SK-N-SH treated with all-trans-retinoic acid at 6 μM for 48 hours (cell line): ENCODE data around the gene NOX5.

Experiments
- ARNTL ChIP-seq: fragments of 450-650 bp; formaldehyde crosslinking; IDR thresholded peaks from 2 replicates; pipeline ENCODE4 v1.5.0; 2020; ENCODE audit warnings: low read depth, mild to moderate bottlenecking, moderate library complexity, borderline replicate concordance
- BACH2 ChIP-seq: fragments of 250-450 bp; sonication (Bioruptor Pico); IDR thresholded peaks from 2 replicates; pipeline ENCODE4 v1.9.0; 2021; ENCODE audit warnings: mild to moderate bottlenecking, borderline replicate concordance
- PPARA ChIP-seq: fragments of 250-450 bp; sonication (Bioruptor Pico); IDR thresholded peaks from 2 replicates; pipeline ENCODE4 v1.5.0; 2020; ENCODE audit warnings: mild to moderate bottlenecking, borderline replicate concordance
- RARB ChIP-seq: fragments of 250-450 bp; sonication (Bioruptor Pico); IDR thresholded peaks from 2 replicates; pipeline ENCODE4 v1.8.0; 2021; ENCODE audit warnings: mild to moderate bottlenecking, moderate library complexity
- TCF4 ChIP-seq: fragments of 250-450 bp; sonication (Bioruptor Pico); IDR thresholded peaks from 2 replicates; pipeline ENCODE4 v1.8.0; 2021; ENCODE audit warnings: mild to moderate bottlenecking, moderate library complexity, borderline replicate concordance
- TOX ChIP-seq: fragments of 250-450 bp; sonication (Bioruptor Pico); IDR thresholded peaks from 2 replicates; pipeline ENCODE4 v1.8.0; 2021; ENCODE audit warnings: mild to moderate bottlenecking, moderate library complexity, borderline replicate concordance
- ZFP3 ChIP-seq: fragments of 250-450 bp; sonication (Bioruptor Pico); IDR thresholded peaks from 2 replicates; pipeline ENCODE4 v1.5.0; 2020; ENCODE audit warnings: mild to moderate bottlenecking, moderate library complexity
- ZNF565 ChIP-seq: fragments of 450-650 bp; formaldehyde crosslinking; conservative IDR thresholded peaks from 2 replicates; pipeline ENCODE4 v1.5.0; 2020; ENCODE audit warnings: low read depth, mild to moderate bottlenecking, moderate library complexity
- ZNF70 ChIP-seq: fragments of 450-650 bp; formaldehyde crosslinking; IDR thresholded peaks from 2 replicates; pipeline ENCODE4 v1.5.0; 2020; ENCODE audit warnings: mild to moderate bottlenecking, moderate library complexity
- TF ChIP-seq, protein P1 (sequence below): fragments of 250-450 bp; sonication (Bioruptor Pico); IDR thresholded peaks from 2 replicates; pipeline ENCODE4 v1.8.0; 2020; ENCODE audit warnings: mild to moderate bottlenecking, moderate library complexity, borderline replicate concordance
- TF ChIP-seq, protein P2 (sequence below): fragments of 250-450 bp; sonication (Bioruptor Pico); IDR thresholded peaks from 2 replicates; pipeline ENCODE4 v1.5.1; 2021; ENCODE audit warnings: mild to moderate bottlenecking, moderate library complexity
- TF ChIP-seq, protein P3 (sequence below): fragments of 250-450 bp; sonication (Bioruptor Pico); IDR thresholded peaks from 2 replicates; pipeline ENCODE4 v1.8.0; 2021; ENCODE audit warnings: low read depth, mild to moderate bottlenecking, moderate library complexity, borderline replicate concordance

DNA sequence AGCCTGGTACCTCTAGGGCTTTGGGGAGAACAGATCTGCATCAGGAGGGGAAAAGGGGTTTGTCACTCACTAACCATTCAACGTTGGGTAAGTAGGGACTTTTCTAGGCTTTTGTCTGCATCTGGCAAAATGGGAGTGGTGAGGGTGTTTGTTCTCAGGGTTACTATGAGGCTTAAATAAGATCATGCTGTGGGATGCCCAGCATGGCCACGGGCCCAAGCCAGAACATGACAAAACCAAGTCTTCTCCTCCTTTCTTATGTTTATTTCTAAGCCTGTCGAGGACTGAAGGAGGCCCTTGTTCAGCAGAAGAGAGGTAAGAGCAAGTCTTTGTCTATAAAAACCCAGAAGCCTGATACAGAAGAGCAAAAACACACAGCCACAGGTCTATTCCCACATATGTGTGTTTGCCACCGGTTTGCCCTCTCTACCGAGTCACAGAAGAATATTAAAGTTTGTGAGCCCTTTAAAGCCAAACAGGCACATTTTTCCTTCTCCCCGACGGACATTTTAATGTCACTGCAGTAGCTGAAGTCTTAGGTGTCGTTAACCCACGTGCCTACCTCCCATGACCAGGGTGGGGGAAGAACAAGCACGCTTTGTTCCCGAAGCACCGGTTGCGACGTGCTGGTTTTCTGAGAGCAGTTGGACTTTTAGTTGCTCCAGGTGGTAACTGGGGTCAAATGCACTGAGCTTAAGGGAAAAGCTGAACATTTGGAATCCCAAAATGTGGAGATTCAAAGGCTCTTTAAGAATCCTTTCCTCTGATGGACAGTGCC lies 72.1 kb downstream of the NOX5 start:
- TF ChIP-seq, protein P1, sequence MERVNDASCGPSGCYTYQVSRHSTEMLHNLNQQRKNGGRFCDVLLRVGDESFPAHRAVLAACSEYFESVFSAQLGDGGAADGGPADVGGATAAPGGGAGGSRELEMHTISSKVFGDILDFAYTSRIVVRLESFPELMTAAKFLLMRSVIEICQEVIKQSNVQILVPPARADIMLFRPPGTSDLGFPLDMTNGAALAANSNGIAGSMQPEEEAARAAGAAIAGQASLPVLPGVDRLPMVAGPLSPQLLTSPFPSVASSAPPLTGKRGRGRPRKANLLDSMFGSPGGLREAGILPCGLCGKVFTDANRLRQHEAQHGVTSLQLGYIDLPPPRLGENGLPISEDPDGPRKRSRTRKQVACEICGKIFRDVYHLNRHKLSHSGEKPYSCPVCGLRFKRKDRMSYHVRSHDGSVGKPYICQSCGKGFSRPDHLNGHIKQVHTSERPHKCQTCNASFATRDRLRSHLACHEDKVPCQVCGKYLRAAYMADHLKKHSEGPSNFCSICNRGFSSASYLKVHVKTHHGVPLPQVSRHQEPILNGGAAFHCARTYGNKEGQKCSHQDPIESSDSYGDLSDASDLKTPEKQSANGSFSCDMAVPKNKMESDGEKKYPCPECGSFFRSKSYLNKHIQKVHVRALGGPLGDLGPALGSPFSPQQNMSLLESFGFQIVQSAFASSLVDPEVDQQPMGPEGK (CRISPR knock-in tag): no peak
- TF ChIP-seq ARNTL (CRISPR knock-in tag) (no peak), BACH2 (CRISPR knock-in tag) (no peak), RARB (CRISPR knock-in tag) (no peak), ZFP3 (no peak), ZNF70 (CRISPR knock-in tag) (no peak), PPARA (CRISPR knock-in tag) (no peak), TOX (CRISPR knock-in tag) (no peak), TCF4 (CRISPR knock-in tag) (no peak), ZNF565 (no peak)
- TF ChIP-seq, protein P2, sequence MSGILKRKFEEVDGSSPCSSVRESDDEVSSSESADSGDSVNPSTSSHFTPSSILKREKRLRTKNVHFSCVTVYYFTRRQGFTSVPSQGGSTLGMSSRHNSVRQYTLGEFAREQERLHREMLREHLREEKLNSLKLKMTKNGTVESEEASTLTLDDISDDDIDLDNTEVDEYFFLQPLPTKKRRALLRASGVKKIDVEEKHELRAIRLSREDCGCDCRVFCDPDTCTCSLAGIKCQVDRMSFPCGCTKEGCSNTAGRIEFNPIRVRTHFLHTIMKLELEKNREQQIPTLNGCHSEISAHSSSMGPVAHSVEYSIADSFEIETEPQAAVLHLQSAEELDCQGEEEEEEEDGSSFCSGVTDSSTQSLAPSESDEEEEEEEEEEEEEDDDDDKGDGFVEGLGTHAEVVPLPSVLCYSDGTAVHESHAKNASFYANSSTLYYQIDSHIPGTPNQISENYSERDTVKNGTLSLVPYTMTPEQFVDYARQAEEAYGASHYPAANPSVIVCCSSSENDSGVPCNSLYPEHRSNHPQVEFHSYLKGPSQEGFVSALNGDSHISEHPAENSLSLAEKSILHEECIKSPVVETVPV (CRISPR knock-in tag): no peak
- TF ChIP-seq, protein P3, sequence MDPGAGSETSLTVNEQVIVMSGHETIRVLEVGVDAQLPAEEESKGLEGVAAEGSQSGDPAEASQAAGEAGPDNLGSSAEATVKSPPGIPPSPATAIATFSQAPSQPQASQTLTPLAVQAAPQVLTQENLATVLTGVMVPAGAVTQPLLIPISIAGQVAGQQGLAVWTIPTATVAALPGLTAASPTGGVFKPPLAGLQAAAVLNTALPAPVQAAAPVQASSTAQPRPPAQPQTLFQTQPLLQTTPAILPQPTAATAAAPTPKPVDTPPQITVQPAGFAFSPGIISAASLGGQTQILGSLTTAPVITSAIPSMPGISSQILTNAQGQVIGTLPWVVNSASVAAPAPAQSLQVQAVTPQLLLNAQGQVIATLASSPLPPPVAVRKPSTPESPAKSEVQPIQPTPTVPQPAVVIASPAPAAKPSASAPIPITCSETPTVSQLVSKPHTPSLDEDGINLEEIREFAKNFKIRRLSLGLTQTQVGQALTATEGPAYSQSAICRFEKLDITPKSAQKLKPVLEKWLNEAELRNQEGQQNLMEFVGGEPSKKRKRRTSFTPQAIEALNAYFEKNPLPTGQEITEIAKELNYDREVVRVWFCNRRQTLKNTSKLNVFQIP (CRISPR knock-in tag): no peak
